GM18870 (cell line): ENCODE measurements around the gene SYT7.

Source experiments
- ATAC-seq: cut with Tn5 transposase; IDR thresholded peaks from one replicate; pipeline ENCODE4 v1.9.1; 2021; ENCODE audit warnings: moderate library complexity; ENCODE audit not compliant: unreplicated experiment

SYT7 gene

DNA sequence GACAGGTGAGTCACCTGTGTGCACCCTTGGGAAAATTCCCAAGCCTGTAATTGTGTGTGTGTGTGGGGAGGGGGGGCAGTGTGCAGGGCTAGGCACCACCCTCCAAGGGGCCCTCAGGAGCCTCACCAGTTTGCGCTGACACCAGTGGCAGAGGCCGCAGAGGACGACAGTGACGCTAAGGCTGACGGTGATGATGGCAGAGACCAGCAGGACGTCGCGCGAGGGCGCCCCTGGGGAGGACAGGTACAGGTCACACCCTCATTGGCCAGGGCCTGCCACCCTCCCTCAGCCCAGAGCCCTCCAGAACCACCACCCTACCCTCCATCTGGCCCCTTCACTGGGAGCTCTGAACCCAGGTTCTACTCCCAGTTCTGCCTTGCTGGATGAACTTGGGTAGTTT is 24.9 kb downstream of the SYT7 start:
- ATAC-seq = no peak

DNA sequence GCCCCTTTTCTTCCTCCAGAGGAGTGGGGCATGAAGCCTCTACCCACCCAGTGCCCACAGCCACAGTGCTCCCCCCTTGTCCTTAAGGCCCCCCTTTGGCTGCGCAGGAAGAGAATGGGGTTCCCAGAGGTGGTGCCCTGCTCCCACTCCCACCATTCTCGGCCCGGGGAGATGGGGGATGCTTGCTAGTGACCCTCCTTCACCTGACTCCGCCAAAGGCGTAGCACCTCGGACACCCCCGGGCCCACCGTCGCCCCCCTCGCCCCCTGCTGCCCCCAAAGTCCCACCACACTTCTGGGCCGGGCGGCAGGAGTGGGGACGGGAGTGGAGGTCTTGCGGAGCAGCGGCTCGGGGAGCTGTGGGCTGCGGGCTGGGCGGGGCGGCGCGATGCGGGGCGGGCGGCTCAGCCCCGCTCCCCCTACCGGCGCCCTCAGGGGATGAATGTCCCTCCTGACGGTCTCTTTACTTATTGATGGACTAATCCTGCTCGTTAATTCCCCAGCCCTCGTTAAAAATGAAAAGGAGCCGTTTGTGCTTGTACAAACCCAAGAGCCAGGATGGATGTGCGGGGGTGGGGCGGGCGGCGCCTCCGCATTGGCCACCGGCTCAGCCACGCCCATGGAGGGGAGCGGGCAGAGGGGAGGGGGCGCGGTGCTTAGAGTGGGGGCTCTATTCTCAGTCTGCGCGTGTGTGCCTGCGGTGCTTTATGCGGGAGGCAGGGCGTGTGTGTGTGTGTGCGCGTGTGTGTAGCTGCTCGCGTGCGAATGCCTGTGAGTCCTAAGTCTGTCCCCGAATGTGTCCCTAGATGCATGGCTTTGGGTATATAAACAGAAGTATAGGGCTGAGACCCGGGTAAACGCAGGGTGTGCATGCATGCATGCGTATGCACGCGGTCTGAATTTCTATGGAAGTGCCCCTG is 25.6 kb downstream of the SYT7 start:
- ATAC-seq = no peak

DNA sequence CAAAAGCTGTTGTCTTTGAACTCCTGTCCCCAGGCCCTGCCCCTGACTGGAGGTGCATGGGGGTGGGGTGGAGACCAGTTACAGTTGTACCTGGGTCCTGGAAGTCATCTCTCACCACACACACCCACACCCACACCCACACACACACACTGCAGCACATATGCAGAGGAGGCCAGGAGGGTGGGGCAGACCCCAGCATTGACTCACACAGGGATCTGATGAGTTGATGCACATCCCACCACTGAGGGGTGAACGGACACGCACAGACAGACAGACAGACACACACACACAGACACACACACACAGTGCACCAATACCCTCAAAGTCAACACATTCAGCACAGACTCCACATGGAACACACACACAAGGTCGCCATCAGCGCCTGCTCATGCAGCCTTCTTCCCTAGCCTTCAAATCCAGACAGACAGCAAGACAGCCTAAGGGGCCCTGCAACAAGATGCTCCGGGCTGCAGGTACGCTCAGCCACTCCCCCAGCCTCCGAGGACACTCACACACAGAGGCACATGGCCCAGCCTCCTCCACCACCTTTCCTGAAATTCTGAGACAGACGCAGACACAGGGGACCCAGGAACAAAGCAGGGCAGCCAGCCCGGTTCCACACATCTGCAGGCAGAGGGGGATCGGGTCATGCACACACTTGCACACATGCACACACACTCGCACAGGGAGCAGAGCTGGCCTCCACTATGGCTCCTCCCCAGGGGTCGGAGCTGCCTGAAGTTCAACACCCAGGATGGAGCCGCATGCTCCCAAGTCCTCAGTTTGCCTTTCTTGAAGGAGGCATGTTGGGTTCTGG is 26.5 kb downstream of the SYT7 start:
- ATAC-seq = no peak

DNA sequence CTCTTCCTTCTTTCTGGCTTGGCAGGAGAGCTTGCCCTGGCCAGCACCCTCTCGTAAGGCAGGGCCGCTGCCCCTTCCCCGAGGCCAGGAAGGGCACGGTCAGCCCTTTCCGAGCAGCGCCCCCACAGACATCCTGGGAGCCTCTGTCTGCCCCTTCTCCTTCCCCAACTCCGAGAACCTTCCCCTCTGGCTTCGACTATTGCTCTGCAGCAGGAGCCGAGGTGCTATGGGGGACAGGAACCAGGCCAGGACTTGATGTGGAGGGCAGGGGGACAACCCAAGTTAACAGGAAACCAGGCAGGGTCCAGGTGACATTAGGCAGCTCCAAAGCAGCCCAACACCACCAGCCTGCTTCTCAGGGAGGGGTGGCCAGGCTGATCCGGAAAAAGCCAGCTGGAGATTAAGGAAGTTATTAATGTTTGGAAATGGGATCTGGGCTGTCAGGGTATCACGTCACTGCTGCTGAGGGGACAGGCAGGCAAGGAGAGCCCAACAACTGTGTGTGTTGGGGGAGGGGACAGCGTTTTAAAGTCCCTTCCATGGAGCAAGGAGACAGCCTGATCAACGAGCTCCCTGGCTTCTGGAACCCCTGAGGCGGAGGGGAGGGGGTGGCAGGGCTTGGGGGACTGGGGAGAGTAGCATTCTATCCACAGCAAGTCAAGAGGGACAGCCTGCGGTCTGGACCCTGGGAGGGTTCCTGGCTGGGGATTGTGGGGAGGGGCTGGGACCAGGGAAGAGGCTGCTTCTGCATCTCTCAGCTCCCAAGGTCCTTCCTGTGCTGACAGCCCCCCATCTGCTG is 27.3 kb downstream of the SYT7 start:
- no peak for ATAC-seq

DNA sequence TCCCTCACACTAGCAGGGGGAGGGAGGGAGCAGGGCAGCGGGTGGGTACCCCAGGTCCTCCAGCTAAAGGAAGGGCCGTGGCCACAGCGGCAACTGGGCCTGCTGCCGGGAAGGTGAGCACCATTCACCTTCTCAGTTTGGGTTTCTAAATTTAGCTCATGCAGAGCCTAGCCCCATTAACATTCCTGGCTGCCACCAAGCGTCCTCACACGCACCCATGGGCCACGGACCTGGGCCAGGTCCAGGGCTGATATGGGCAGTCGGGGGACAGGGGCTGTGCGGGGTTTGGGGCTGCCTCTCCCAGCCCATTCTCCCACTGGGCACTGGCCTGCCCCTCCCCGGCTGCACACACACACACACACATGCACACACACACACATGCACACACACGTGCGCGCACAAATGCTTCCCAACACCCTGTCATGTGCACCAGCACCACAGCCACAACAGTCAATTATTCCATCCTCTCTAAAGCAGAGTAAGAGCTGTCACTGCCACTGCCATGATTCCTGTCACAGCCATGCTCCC is 28.7 kb downstream of the SYT7 start:
- no peak for ATAC-seq

DNA sequence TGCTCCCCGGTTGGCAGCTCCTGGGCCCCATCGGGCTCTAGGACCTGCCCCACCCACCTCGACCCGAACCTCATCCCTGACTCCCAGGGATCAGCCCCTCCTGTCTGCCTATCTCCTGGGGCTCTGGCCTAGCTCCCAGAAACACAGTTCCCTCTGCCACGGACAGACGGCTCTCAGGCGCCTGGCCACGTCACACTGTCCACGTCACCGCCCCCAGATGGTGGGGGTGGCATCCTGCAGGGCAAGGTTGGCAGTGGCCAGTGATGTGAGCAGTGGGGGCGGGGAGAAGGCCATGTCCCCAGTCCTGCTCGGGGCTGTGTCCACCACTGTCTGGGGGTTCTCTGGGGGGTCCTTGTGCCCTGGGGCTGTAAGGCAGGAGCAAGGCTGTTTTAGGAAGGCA is 29.2 kb downstream of the SYT7 start:
- no peak for ATAC-seq

DNA sequence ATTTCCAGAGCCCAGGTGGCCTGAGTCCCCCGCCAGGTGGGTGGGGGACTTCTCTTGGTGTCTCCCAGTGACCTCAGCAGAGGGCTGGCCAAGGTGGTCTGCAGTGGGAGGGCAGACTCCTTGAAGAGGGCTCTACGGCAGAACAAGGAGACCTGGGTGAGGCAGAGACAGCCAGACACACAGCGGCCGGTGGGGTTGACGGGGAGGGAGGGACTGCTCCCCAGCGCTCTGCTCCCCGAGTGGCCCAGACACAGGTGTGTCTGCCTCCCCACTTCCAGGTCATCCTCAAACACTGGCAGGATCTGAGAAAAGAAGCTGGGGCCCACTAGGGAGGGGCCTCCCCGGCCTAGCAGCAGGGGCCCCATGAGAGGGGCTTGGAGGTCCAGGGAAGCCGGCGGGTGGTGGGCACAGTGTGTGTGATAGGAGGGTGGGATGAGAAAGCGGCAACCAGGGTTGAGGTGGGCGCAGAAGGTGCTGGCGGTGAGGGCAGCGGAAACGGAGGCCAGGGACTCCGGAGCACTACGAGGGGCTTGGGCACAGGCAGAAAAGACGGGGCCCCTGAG is 30.1 kb downstream of the SYT7 start:
- no peak for ATAC-seq

DNA sequence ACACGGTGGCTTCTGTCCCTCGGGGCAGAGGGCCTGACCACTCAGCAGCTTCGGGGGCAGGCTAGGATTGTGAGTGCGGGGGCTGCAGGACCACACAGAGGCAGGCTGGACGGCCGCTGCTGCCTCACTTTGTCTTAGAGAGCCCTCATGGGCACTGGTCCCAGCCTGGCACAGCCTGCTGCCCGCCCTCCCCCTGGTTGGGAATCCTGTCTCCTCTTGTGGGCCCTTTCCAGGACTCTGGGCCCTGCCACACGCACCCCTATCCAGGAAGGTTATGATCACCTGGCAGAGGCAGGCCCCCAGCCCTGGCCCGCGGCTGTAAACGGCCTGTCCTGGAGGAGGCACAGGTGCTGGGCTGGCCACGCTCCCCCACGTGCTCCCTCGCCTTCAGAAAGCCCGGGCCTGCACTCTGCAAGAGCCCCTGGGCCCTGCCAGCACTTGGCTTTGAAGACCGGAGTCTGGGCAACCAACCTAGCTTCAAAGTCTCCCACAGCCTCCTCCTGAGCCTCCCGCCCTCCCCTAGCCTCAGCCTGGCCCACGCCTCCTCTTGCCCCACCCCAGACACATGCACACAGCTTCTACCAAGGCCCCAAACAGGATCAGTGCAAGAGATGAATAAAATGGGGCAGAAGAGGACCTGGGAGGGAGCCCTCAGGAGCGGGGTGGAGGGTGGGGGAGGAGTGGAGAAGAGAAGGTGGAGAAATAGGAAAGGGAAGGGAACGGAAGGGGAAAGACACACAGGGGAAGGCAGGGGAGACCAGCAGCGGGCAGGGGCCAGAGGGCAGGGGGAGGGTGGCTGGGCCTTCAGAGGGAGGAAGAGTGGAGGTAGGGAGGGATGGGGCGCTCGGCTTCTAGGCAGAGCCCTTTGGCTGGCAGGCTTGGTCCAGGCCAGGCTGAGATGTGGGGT is 31.0 kb downstream of the SYT7 start:
- no peak for ATAC-seq

DNA sequence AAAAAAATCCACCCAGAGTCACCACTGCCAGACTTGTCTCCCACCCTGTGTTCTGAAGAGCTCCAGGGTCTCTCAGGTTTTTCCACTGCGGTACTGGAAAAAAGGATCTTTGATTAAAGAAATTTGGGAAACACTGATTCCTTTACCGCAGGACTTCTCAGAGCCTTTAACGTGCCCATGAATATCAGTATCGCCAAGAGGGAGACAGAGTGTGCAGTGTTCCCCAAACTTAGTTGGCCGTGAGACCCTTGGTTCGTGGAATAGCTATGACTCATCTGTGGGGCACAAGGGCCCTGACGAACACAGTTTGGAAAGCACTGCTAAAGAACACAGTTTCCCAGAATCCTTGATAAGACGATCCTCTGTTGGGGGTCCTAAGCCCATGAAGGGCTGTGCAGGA is 31.7 kb downstream of the SYT7 start:
- no peak for ATAC-seq

DNA sequence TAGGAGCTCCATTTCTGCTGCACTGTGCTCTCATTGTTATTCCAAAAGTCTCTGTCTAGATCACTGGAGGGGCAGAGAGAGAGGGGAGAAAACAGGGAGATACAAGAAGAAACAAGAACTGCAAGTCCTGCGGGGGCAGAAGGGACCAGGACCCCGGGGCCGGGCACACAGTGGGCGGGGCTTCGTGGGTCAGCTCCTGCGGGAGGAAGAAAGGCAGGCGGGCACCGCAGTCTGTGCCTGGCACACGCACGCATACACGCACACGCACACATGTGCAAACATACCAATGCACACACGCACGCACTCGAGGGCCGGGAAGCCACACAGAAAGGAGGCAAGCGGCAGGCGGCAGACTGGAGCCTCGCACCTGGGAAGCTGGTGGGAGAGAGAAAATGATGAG is 33.6 kb downstream of the SYT7 start:
- no peak for ATAC-seq

DNA sequence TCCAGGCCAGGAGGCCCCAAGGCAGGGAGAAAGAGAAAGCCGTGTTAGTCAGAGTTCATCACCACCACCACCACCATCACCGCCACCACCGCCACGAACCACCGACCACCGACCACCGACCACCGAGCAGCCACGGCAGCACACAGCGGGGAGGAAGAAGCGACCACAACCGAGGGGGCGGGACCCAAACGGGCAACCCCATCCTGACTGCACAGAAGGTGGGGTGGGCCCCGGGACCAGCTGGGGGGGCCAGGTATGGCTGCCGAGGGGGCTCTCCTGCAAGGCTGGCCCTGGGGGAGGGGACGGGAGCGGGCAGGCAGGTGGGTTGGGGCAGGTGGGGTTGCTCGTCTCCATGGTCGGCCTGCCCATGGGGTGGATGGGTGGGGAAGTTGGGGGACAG is 34.2 kb downstream of the SYT7 start:
- ATAC-seq = no peak

DNA sequence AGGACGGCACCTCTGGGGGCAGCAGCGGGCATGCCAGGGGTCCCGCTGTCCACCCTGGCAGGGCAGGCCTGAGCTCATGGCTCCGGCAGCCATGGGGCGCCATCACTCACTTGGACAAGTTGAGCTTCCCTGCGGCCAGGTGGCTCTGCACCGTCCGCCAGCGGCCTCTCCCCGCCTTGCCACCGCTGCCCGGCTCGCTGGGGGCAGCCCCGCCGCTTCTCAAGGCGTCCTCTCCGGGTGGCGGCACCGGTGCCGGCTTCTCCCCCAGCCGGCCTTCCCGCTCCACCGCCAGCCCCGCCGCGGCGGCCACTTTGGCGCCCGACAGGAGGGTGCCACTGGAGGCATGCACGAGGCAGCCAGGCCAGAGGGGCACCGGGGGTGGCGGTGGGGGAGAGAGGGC is 35.0 kb downstream of the SYT7 start:
- ATAC-seq = no peak

DNA sequence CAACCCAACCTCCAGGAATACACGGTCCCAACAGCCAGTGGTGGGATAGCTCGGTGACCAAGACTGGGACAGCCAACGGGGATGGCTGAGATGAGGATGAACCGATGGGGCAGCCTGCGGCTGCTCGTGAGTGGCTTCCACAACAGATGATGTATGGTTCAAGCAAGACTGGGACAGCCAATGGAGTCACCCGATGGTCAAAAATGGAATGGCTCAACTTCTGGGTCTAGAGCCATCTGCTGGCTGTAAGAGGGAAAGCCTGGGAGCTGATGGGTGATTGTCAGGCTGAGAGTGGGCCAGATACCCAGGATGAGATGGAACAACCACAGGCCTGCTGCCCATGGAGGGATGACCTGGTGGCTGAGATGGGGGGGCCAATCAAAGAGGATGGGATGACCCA is 35.5 kb downstream of the SYT7 start:
- ATAC-seq = no peak

DNA sequence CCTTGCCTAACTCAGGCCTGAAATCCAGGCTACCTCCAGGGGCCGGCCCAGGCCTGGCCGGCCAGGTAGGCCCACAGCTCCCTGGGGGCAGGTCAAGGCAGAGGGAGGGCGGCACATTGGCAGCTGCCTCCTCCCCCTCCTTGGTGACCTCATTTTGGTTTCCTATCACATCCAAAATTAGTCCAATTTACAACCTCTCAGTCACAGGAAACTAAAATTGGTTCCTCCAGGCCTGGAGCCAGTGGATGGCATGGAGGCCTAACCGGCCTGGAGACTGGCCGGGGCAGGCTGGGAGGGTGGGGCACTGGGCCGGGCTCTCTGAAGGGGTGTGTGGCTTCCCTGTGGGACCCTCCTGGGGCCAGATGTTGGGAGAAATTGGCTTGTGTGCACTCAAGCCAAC is 36.4 kb downstream of the SYT7 start:
- ATAC-seq = no peak

DNA sequence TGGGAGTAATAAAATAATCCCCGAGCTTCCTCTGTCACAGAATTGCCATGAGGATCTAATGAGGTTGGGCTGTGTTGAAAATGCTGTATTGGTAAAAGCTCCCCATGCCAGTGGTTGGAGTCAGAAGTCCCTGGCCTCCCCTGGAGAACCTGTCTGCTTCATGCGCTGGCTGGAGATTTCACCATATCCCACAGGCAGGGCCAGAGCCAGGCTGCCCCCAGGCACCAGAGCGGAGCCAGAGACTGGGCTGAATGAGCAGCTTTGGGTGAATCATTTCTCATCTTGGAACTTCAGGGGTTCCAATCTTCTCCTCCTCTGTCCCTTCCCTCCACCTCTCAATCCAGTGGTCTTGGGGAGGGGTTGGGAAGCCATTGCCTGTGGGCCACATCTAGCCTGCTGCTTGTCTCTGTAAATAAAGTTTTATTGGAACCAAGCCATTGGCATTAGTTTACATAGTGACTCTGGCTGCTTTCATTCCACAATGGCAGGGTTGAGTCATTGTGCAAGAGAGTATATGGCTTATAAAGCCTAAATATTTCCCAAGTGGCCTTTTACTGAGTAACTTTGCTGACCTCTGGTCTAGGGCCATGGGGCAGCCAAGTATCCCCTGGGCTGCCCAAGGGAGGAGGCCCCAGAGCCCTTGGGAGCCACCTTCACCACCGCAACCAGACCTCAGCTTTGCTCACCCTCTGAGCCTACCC is 37.1 kb downstream of the SYT7 start:
- no peak for ATAC-seq

DNA sequence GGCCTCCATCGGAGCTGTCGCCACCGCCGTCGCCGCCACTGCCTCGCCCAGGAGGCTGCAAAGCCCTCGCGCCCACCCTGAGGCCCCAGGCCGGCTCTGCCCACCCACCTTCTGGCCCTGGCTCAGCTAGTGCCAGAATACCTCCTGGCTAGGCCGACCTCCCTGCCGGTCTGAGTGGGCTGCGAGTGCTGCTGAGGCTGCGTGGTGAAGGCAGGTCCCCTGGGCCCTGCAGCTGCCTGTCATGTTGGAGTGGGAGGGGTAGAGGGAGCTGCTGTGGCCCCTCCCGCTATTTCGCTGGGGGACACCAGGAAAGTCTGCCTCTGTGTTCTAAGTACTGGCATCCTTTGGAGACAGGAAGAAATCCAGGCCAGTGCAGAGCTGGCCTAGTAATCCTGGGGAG is 38.2 kb downstream of the SYT7 start:
- no peak for ATAC-seq

DNA sequence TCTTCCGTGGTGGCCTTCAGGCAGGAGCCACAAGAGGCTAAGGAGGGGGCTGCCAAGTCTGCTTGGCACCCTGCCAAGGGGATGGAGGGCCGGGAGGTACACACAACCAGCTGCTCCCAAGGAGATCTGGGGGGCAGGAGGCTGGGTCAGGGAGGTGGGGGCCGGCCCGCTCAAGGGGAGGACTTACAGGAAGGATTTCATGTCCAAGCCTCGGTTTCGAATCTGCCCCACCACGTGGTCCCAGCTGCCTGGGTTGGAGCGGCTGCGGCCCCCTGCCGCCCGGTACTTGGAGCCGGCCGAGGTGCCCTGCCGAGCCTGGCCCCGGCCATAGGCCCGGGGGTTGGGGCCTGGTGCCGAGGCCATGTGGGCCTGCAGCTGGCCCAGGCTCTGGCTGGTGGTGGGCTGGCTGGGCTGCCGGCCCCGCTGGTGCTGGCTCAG is 38.8 kb downstream of the SYT7 start:
- ATAC-seq = no peak

DNA sequence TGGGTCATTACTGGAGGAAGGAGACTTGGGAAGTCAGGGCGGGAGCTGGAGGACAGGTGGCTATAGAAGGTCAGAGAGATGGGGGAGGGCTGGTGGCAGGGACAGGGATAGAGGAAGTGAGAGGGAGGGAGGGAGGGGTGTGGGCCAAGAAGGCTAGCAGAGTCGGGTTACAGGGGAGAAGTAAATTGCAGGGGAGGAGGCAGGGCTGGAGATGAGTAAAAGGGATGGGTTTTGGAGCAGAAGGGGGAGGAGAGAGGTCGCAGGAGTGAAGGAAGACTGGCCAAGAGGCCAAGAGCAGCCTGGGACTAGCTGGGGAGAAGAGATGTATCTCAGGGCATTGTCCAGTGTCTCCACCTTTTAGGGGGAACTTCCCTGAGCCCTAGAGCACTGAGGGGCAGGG is 39.3 kb downstream of the SYT7 start:
- no peak for ATAC-seq

DNA sequence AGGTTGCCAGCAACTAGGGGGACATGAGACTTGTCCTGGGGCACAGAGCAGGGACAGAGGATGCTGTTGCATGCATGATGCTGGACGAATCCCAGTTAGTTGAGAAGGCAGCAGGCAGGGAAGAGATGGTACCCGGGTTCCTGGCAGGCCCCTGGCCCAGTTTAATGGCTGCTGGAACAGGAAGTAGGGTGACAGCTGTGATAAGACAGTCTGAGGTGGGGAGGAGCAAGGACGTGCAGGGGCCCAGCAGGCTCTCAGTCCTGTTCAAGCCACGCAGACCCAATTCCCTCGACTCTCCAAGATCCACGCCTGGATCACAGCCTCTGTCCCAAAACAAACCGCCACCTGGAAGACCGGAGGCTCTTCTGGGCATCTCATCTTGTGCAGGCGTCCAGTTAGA is 40.3 kb downstream of the SYT7 start:
- no peak for ATAC-seq
